A549 (cell line): Measurements from ENCODE around the gene THOC1.

Experiments
- TF ChIP-seq, protein P1 (sequence below): fragments of >200 bp; sonication (Bioruptor Twin); formaldehyde crosslinking; IDR thresholded peaks from 3 replicates; pipeline ENCODE4 v1.5.1; 2016
- TF ChIP-seq, protein P2 (sequence below): fragments of 200-600 bp; sonication (generic); IDR thresholded peaks from 2 replicates; pipeline ENCODE4 v1.6.1; 2016; ENCODE audit warnings: antibody characterized with exemption, mild to moderate bottlenecking, moderate library complexity

DNA sequence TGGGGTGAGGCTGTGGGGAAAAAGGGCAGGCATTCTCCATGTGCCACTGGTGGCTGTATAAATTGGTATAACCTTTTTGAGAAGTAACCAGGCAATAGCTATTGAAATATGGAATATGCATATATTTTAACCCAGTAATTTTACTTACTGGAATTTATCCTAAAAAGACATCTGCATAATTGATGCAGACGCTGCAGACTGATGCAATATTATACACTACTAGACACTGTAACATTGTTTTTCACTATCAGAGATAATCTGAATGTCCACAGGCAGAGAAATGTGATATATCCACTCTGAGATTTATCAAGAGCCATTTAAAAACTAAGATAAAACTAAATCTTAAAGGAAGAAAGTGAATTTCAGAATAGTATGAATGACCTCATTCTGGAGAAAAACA is 14.7 kb downstream of the THOC1 start:
- TF ChIP-seq, protein P1, sequence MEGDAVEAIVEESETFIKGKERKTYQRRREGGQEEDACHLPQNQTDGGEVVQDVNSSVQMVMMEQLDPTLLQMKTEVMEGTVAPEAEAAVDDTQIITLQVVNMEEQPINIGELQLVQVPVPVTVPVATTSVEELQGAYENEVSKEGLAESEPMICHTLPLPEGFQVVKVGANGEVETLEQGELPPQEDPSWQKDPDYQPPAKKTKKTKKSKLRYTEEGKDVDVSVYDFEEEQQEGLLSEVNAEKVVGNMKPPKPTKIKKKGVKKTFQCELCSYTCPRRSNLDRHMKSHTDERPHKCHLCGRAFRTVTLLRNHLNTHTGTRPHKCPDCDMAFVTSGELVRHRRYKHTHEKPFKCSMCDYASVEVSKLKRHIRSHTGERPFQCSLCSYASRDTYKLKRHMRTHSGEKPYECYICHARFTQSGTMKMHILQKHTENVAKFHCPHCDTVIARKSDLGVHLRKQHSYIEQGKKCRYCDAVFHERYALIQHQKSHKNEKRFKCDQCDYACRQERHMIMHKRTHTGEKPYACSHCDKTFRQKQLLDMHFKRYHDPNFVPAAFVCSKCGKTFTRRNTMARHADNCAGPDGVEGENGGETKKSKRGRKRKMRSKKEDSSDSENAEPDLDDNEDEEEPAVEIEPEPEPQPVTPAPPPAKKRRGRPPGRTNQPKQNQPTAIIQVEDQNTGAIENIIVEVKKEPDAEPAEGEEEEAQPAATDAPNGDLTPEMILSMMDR: no peak
- TF ChIP-seq, protein P2, sequence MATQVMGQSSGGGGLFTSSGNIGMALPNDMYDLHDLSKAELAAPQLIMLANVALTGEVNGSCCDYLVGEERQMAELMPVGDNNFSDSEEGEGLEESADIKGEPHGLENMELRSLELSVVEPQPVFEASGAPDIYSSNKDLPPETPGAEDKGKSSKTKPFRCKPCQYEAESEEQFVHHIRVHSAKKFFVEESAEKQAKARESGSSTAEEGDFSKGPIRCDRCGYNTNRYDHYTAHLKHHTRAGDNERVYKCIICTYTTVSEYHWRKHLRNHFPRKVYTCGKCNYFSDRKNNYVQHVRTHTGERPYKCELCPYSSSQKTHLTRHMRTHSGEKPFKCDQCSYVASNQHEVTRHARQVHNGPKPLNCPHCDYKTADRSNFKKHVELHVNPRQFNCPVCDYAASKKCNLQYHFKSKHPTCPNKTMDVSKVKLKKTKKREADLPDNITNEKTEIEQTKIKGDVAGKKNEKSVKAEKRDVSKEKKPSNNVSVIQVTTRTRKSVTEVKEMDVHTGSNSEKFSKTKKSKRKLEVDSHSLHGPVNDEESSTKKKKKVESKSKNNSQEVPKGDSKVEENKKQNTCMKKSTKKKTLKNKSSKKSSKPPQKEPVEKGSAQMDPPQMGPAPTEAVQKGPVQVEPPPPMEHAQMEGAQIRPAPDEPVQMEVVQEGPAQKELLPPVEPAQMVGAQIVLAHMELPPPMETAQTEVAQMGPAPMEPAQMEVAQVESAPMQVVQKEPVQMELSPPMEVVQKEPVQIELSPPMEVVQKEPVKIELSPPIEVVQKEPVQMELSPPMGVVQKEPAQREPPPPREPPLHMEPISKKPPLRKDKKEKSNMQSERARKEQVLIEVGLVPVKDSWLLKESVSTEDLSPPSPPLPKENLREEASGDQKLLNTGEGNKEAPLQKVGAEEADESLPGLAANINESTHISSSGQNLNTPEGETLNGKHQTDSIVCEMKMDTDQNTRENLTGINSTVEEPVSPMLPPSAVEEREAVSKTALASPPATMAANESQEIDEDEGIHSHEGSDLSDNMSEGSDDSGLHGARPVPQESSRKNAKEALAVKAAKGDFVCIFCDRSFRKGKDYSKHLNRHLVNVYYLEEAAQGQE: no peak
